ENCODE results near the gene ZDHHC19. TPM values are rescaled to one million over a fixed set of nuclear protein-coding genes. Genes with fewer than 3 reads are reported as not detected.

Gene ZDHHC19
- total and polyA plus RNA-seq, 12 donors: 0.19 to 1.3 (median 0.77) TPM; not detected in 9

- DNase-seq (no peak), ATAC-seq (no peak)
- intact Hi-C loops (cut with DNase I): loop anchor here in 1 of 10 donors (10.0 kb wide), 1 partner anchor 283 kb away; no protein-coding TSS in a partner anchor
- peaks cover 0 to 86% (median 66%) of the 10 kb centered on the region in 9 donors for H3K36me3 ChIP-seq
- WGBS, 2 donors: 85 to 90% methylated on average over 8 of the region's 8 CpGs
- H3K4me1 ChIP-seq: peaks cover 0 to 3% (median 0%) of the 10 kb centered on the region in 9 donors
- H3K4me3 ChIP-seq: no peak overlapping the region
- TF ChIP-seq CTCF (IDR thresholded peaks at IDR 0.05): no peak
- H3K27ac ChIP-seq: no peak overlapping the region
- no peaks in the 10 kb centered on the region for H3K9me3 ChIP-seq
- H3K27me3 ChIP-seq: no peaks in the 10 kb centered on the region
Observed at GRCh38 chr3:196241704-196242103, 30.5 kb upstream of the ZDHHC19 start.

- TF ChIP-seq CTCF (IDR thresholded peaks at IDR 0.05): no peak
- H3K27me3 ChIP-seq: no peaks in the 10 kb centered on the region
- DNase-seq: no peak
- H3K27ac ChIP-seq: no peak overlapping the region
- intact Hi-C loops (cut with DNase I): loop anchor here in 1 of 10 donors (10.0 kb wide), 1 partner anchor 284 kb away; no protein-coding TSS in a partner anchor
- no peak for ATAC-seq
- H3K9me3 ChIP-seq: no peaks in the 10 kb centered on the region
- H3K4me1 ChIP-seq: peaks cover 0 to 3% (median 0%) of the 10 kb centered on the region in 9 donors
- H3K36me3 ChIP-seq: peaks cover 0 to 85% (median 63%) of the 10 kb centered on the region in 9 donors
- 91 to 92% methylated on average over 4 of the region's 4 CpGs for WGBS, 2 donors
- no peak overlapping the region for H3K4me3 ChIP-seq
Observed at GRCh38 chr3:196240424-196240823, 29.2 kb upstream of the ZDHHC19 start.

GRCh38 chr3:196238612-196239560 lies 27.7 kb upstream of the ZDHHC19 start:
- no peak for TF ChIP-seq CTCF (IDR thresholded peaks at IDR 0.05)
- ATAC-seq: no peak
- Histone ChIP-seq H3K4me1 (no peaks in the 10 kb centered on the region), H3K27ac (no peak overlapping the region), H3K36me3 (peaks cover 0 to 87% (median 59%) of the 10 kb centered on the region in 9 donors), H3K27me3 (no peaks in the 10 kb centered on the region), H3K4me3 (no peak overlapping the region), H3K9me3 (no peaks in the 10 kb centered on the region)
- DNase-seq: no peak
- intact Hi-C loops (cut with DNase I): no loop called here
- 67 to 72% methylated on average over 14 of the region's 14 CpGs for WGBS, 2 donors

- no peak for ATAC-seq
- intact Hi-C loops (cut with DNase I): no loop called here
- 85 to 89% methylated on average over 5 of the region's 5 CpGs for WGBS, 2 donors
- no peak for DNase-seq
- Histone ChIP-seq H3K36me3 (peaks cover 0 to 85% (median 53%) of the 10 kb centered on the region in 9 donors), H3K4me3 (no peak overlapping the region), H3K9me3 (no peaks in the 10 kb centered on the region), H3K27me3 (no peaks in the 10 kb centered on the region), H3K4me1 (peaks cover 0 to 10% (median 0%) of the 10 kb centered on the region in 9 donors), H3K27ac (no peak overlapping the region)
- TF ChIP-seq CTCF (IDR thresholded peaks at IDR 0.05): no peak
Observed at GRCh38 chr3:196237203-196237602, 26.0 kb upstream of the ZDHHC19 start.
